DMS79 (cell line): ENCODE results near the gene KLK12.
"Not testable (repeated sequence)": the region's sequence is repeated elsewhere in the genome, so short reads cannot be mapped to it uniquely, and the experiment has no call there.

ENCODE experiments used
- DNase-seq: peaks from one replicate; lab custom pipeline; 2025; lab: John Stamatoyannopoulos, UW

Gene KLK12

GRCh38 chr19:51015691-51016267, 19.0 kb downstream of the KLK12 start:
- DNase-seq, result no peak

GRCh38 chr19:51014242-51014641, 20.6 kb downstream of the KLK12 start:
- DNase-seq, result no peak

GRCh38 chr19:51012661-51013190, 22.1 kb downstream of the KLK12 start:
- DNase-seq, result no peak

GRCh38 chr19:51010066-51010795, 24.6 kb downstream of the KLK12 start:
- DNase-seq, result no peak

- DNase-seq, result no peak
These were observed 25.5 kb downstream of the KLK12 start for GRCh38 chr19:51009061-51009891.

GRCh38 chr19:51007488-51007887, 27.3 kb downstream of the KLK12 start:
- no peak for DNase-seq

- no peak for DNase-seq
These were observed 28.4 kb downstream of the KLK12 start for GRCh38 chr19:51006406-51006805.

GRCh38 chr19:51005248-51005647, 29.6 kb downstream of the KLK12 start:
- DNase-seq, result no peak

GRCh38 chr19:51003316-51003715, 31.5 kb downstream of the KLK12 start:
- DNase-seq, result no peak

- no peak for DNase-seq
These were observed 32.1 kb downstream of the KLK12 start for GRCh38 chr19:51002542-51003311.

- DNase-seq, result no peak
These were observed 32.7 kb downstream of the KLK12 start for GRCh38 chr19:51002089-51002532.

- no peak for DNase-seq
These were observed 33.3 kb downstream of the KLK12 start, which contains the start of gene KLK8 for GRCh38 chr19:51001515-51001914. TSS of gene KLK8 (minus strand) at chr19:51001604. CDS start at chr19:51001167, 437 bp downstream.

GRCh38 chr19:51000981-51001380, 33.8 kb downstream of the KLK12 start:
- DNase-seq, result no peak

GRCh38 chr19:51000426-51000825, 34.4 kb downstream of the KLK12 start:
- DNase-seq, result no peak

- no peak for DNase-seq
These were observed 36.1 kb downstream of the KLK12 start for GRCh38 chr19:50998686-50999085.

GRCh38 chr19:50998061-50998460, 36.7 kb downstream of the KLK12 start:
- no peak for DNase-seq

- DNase-seq, result no peak
These were observed 40.7 kb downstream of the KLK12 start for GRCh38 chr19:50994129-50994528.

- DNase-seq, result no peak
These were observed 42.2 kb downstream of the KLK12 start for GRCh38 chr19:50992666-50993035.

GRCh38 chr19:50984416-50984815, 50.4 kb downstream of the KLK12 start:
- not testable (repeated sequence) for DNase-seq

GRCh38 chr19:50983625-50984292, 51.0 kb downstream of the KLK12 start, which contains the start of gene KLK7:
TSS of gene KLK7 (minus strand) at chr19:50983917. CDS start at chr19:50982399, 1,518 bp downstream.
- no peak for DNase-seq

- no peak for DNase-seq
These were observed 52.6 kb downstream of the KLK12 start for GRCh38 chr19:50982186-50982585.
